Testis (tissue), 2 donors: ENCODE measurements around the gene HOXA13.

Experiments used
- POLR2A ChIP-seq: fragments of 450-650 bp; IDR thresholded peaks from one replicate; pipeline ENCODE4 v1.6.1; 2017; ENCODE audit warnings: antibody characterized with exemption, mild to moderate bottlenecking, moderate library complexity
- TF ChIP-seq, protein P1 (sequence below), 3 experiments: fragments of 450-650 bp in 2 of 3; fragments of 200-600 bp in 1 of 3; sonication (generic) in 1 of 3; IDR thresholded peaks; one replicate each; pipeline ENCODE4 v1.5.1; 2016 to 2019; ENCODE audit warnings: antibody characterized with exemption in 3 of 3, mild to moderate bottlenecking in 2 of 3, moderate library complexity in 1 of 3

DNA sequence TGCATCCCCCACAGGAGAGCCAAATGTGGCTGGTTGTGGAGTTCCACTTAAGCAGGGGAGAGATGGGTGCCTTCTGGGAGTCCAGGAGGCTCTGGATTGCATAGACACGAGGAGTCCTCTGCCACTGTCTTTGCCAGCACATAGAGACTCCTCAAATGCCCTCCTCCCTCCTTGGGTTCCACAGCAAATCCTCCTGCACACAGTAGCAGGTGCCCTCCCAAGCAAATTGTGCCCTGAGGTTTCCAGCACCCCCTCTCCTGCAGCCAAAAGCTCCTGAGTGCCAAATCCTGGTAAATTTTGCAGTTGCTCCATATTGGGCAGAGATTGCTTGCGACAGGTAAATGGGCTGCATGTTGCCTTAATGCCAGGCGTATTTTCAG lies 48.5 kb upstream of the HOXA13 start:
- TF ChIP-seq, protein P1, sequence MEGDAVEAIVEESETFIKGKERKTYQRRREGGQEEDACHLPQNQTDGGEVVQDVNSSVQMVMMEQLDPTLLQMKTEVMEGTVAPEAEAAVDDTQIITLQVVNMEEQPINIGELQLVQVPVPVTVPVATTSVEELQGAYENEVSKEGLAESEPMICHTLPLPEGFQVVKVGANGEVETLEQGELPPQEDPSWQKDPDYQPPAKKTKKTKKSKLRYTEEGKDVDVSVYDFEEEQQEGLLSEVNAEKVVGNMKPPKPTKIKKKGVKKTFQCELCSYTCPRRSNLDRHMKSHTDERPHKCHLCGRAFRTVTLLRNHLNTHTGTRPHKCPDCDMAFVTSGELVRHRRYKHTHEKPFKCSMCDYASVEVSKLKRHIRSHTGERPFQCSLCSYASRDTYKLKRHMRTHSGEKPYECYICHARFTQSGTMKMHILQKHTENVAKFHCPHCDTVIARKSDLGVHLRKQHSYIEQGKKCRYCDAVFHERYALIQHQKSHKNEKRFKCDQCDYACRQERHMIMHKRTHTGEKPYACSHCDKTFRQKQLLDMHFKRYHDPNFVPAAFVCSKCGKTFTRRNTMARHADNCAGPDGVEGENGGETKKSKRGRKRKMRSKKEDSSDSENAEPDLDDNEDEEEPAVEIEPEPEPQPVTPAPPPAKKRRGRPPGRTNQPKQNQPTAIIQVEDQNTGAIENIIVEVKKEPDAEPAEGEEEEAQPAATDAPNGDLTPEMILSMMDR (IDR thresholded peaks at IDR 0.05) = no peak
- TF ChIP-seq POLR2A = no peak
